Suprapubic skin (tissue), 4 donors: ENCODE measurements around the gene SYNM. TPM values are rescaled to one million over a fixed set of nuclear protein-coding genes. Genes with fewer than 3 reads are reported as not detected.
A peak's percentile ranks its signal among the peaks of the same experiment; 100 is the strongest.

Experiments
- DNase-seq, 2 donors: peaks; one replicate each; pipeline ENCODE4 v3.0.0-alpha.2; 2019; ENCODE audit warnings: low spot score in 2 of 2
- H3K27ac ChIP-seq: fragments of 200-600 bp; sonication (generic); one replicate; pipeline ENCODE4 v1.5.1; 2019
- H3K27me3 ChIP-seq: fragments of 200-600 bp; sonication (generic); one replicate; pipeline ENCODE4 v1.5.1; 2019
- H3K36me3 ChIP-seq: fragments of 200-600 bp; sonication (generic); one replicate; pipeline ENCODE4 v1.5.1; 2019
- H3K4me1 ChIP-seq: fragments of 200-600 bp; sonication (generic); one replicate; pipeline ENCODE4 v1.5.1; 2019
- H3K4me3 ChIP-seq: fragments of 200-600 bp; sonication (generic); one replicate; pipeline ENCODE4 v1.5.1; 2019; ENCODE audit warnings: mild to moderate bottlenecking
- H3K9me3 ChIP-seq: fragments of 200-600 bp; sonication (generic); one replicate; pipeline ENCODE4 v1.5.1; 2019
- CTCF ChIP-seq, 2 donors: fragments of 200-600 bp in 1 of 2; fragments of 450-650 bp in 1 of 2; sonication (generic) in 1 of 2; IDR thresholded peaks; one replicate each; pipeline ENCODE4 v1.5.1; 2016 to 2019; ENCODE audit warnings: antibody characterized with exemption in 2 of 2, mild to moderate bottlenecking in 1 of 2, moderate library complexity in 1 of 2
- EP300 ChIP-seq: sonication (generic); formaldehyde crosslinking; IDR thresholded peaks from one replicate; pipeline ENCODE4 v1.6.1; 2017; ENCODE audit warnings: antibody characterized with exemption
- POLR2A ChIP-seq, 2 donors: fragments of 450-650 bp; IDR thresholded peaks; one replicate each; pipeline ENCODE4 v1.6.1; 2017; ENCODE audit warnings: antibody characterized with exemption in 2 of 2, mild to moderate bottlenecking in 2 of 2, moderate library complexity in 2 of 2
- POLR2AphosphoS5 ChIP-seq, 3 donors: sonication (generic); formaldehyde crosslinking; IDR thresholded peaks; one replicate each; pipeline ENCODE4 v1.6.1; 2017; ENCODE audit warnings: antibody characterized with exemption in 3 of 3
- WGBS: methylation state at CpG from one replicate; pipeline ENCODE4 v1.1.5; 2018; 5-methylcytosine and 5-hydroxymethylcytosine counted together
- total RNA-seq, 4 donors: library from RNA; depleted of rRNA; stranded (reverse); fragments of >200 nt; gene quantifications; one replicate each; pipeline ENCODE4 v1.1.0, GENCODE V29; 2016

Gene SYNM
- total RNA-seq, 4 donors from 2014 or later, result 6.7 to 20.3 (median 10.7) TPM

DNA sequence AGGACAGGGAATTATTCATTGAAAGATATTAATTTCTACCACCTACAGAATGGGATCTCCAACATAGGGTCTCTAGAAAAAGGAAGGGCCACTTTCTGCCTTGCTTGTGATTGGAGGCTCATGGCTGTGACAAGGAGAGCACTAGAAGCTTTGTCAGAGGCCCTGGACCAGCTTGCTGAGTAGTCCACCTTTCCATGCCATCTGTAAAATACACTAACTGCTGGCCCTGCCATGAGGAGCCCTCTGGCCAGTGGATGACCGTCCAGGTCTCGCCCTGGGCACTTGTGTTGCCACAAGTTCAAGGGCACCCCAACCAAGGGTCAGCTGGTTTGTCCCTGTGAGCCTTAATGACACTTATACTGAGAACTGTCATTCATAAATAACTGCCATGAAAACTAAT lies 1.6 kb upstream of the SYNM start:
- WGBS, result 90% methylated on average over 2 of the region's 2 CpGs
- Histone ChIP-seq H3K27me3 (peaks cover 60% of the 10 kb centered on the region), H3K4me1 (peaks cover 23% of the 10 kb centered on the region), H3K27ac (no peak overlapping the region), H3K4me3 (no peak overlapping the region), H3K9me3 (no peaks in the 10 kb centered on the region), H3K36me3 (no peaks in the 10 kb centered on the region)
- TF ChIP-seq POLR2A (IDR thresholded peaks at IDR 0.05), result no peak
- TF ChIP-seq CTCF (IDR thresholded peaks at IDR 0.05), result no peak
- no peak for TF ChIP-seq EP300
- no peak for TF ChIP-seq POLR2AphosphoS5 (IDR thresholded peaks at IDR 0.05)
- no peak for DNase-seq

DNA sequence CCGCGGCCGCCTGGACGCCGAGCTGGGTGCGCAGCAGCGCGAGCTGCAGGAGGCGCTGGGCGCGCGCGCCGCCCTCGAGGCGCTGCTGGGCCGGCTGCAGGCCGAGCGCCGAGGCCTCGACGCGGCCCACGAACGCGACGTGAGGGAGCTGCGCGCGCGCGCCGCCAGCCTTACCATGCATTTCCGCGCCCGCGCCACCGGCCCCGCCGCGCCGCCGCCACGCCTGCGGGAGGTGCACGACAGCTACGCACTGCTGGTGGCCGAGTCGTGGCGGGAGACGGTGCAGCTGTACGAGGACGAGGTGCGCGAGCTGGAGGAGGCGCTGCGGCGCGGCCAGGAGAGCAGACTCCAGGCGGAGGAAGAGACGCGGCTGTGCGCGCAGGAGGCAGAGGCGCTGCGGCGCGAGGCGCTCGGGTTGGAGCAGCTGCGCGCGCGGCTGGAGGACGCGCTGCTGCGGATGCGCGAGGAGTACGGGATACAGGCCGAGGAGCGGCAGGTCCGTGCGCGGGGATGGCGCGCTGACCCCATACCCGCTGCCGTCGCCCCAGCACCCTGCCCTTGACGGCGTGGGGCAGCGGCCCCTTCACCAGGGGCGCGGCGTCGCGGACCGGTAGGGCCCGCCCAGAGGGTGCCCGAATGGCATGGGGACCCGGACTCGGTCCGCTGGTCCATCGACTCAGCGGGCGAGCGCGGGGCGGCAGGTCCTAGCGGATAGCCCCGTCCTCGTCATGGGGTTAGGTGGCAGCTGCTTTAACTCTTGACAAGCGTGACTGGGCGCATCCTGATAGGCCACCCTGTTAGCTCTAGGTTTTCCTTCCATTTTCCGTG lies 848 bp downstream of the SYNM start:
- Histone ChIP-seq H3K4me3 (peak overlapping the region; percentile 57), H3K36me3 (no peaks in the 10 kb centered on the region), H3K4me1 (peaks cover 19% of the 10 kb centered on the region), H3K27ac (peak overlapping the region; percentile 74), H3K9me3 (no peaks in the 10 kb centered on the region), H3K27me3 (peaks cover 44% of the 10 kb centered on the region)
- whole genome bisulfite sequencing, result 0% methylated on average over 14 of the region's 116 CpGs
- no peak for TF ChIP-seq POLR2A (IDR thresholded peaks at IDR 0.05)
- no peak for TF ChIP-seq CTCF (IDR thresholded peaks at IDR 0.05)
- TF ChIP-seq EP300, result no peak
- TF ChIP-seq POLR2AphosphoS5 (IDR thresholded peaks at IDR 0.05), result no peak
- DNase-seq, result peak in 1 of 2 donors; percentile 79

DNA sequence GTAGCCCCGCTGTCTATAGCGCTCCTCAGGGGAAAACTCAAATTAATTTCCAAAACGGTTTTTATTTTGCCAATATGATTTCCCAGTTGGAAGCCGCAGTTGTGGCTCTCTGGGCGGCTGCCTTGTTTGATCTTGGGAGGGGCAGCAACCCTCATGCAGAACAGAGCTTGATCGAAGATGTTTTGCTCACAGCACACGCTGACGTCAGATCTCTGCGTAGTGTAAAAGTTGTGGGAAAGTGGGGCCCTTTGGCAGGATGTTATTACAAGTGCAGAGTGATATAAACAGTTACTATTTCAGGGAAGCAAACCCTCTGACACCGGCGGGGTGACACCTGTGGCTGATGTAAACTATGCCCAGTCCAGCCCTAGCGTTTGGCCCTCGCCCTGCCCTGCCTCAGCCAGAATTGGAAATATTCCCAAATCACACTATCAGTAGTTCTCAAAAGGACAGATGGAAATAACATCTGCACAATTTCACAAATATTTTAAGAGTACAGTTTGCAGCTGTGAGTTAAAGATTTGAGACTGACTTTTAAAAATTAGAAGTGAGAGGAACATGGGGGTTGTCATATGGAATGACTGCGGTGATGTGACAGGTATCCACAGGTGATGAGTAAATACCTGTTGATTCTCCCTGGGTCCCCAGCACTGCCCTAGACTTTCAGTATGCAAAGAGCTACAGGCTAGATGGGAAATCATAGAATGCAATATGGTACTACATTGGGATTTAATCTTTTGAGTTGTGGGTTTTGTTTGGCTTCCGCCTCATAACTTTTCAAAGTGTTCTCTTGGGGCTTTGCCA lies 1.7 kb downstream of the SYNM start:
- peak in 1 of 2 donors; percentile 74 for DNase-seq
- TF ChIP-seq CTCF (IDR thresholded peaks at IDR 0.05) (no peak), POLR2AphosphoS5 (IDR thresholded peaks at IDR 0.05) (no peak), POLR2A (IDR thresholded peaks at IDR 0.05) (no peak), EP300 (no peak)

GRCh38 chr15:99108993-99109392 lies 4.1 kb downstream of the SYNM start:
- WGBS, result 95% methylated on average over 5 of the region's 5 CpGs

More for the DNA sequence above, 1.7 kb downstream of the SYNM start:
- Histone ChIP-seq H3K9me3 (no peaks in the 10 kb centered on the region), H3K27ac (peak overlapping the region; percentile 74), H3K4me1 (peaks cover 19% of the 10 kb centered on the region), H3K27me3 (peaks cover 40% of the 10 kb centered on the region), H3K36me3 (no peaks in the 10 kb centered on the region), H3K4me3 (peak overlapping the region; percentile 57)
- 52% methylated on average over 15 of the region's 15 CpGs for WGBS

More at GRCh38 chr15:99108993-99109392, 4.1 kb downstream of the SYNM start:
- H3K27ac ChIP-seq, result no peak overlapping the region
- no peak overlapping the region for H3K4me3 ChIP-seq
- H3K27me3 ChIP-seq, result peaks cover 23% of the 10 kb centered on the region
- no peaks in the 10 kb centered on the region for H3K36me3 ChIP-seq
- DNase-seq, result no peak
- TF ChIP-seq CTCF (IDR thresholded peaks at IDR 0.05) (no peak), EP300 (no peak), POLR2A (IDR thresholded peaks at IDR 0.05) (no peak)
- no peaks in the 10 kb centered on the region for H3K9me3 ChIP-seq
- peaks cover 19% of the 10 kb centered on the region for H3K4me1 ChIP-seq
